H1 (cell line): ENCODE results near the gene FADS6. TPM values are rescaled to one million over a fixed set of nuclear protein-coding genes. Genes with fewer than 3 reads are reported as not detected.

Source experiments
- CTCF ChIA-PET: fragments of 300-600 bp; sonication (Branson Sonifier 250); formaldehyde crosslinking; loops from one replicate; lab custom pipeline; 2021; ENCODE audit not compliant: partially characterized antibody; lab: Charles Lee
- POLR2A ChIA-PET: fragments of 300-600 bp; sonication (Branson Sonifier 250); formaldehyde crosslinking; loops from one replicate; lab custom pipeline; 2021; ENCODE audit warnings: inconsistent platforms; ENCODE audit not compliant: partially characterized antibody; lab: Charles Lee
- DNase-seq, 2 experiments: peaks; one replicate each; pipeline versions ENCODE4 v3.0.0 to v3.0.0-alpha.2; 2010 to 2022; ENCODE audit warnings: low spot score in 2 of 2, low read depth in 1 of 2, mixed read lengths in 1 of 2
- FAIRE-seq: peaks from 2 replicates; lab custom pipeline; 2011; peaks lifted over from hg19 to GRCh38; lab: Jason Lieb, UNC
- H2AFZ ChIP-seq: 2 replicates; pipeline ENCODE4 v1.8.1; 2012; ENCODE audit warnings: low read length, inconsistent platforms
- H2AK5ac ChIP-seq: 2 replicates; pipeline ENCODE4 v1.6.1; 2013; ENCODE audit warnings: low read depth, low read length
- H2BK120ac ChIP-seq: replicated peaks from 2 replicates; pipeline ENCODE3; 2013; ENCODE audit warnings: low read depth, low read length, inconsistent platforms
- H2BK12ac ChIP-seq: 2 replicates; pipeline ENCODE4 v1.6.1; 2013; ENCODE audit warnings: low read depth, low read length
- H2BK15ac ChIP-seq: 2 replicates; pipeline ENCODE4 v1.6.1; 2013; ENCODE audit warnings: low read length
- H2BK20ac ChIP-seq: 2 replicates; pipeline ENCODE4 v1.6.1; 2013; ENCODE audit warnings: low read length
- H2BK5ac ChIP-seq: 2 replicates; pipeline ENCODE4 v1.6.1; 2013; ENCODE audit warnings: low read depth, low read length
- H3K14ac ChIP-seq: 2 replicates; pipeline ENCODE4 v1.6.1; 2013; ENCODE audit warnings: inconsistent platforms; ENCODE audit not compliant: insufficient read length
- H3K18ac ChIP-seq: 2 replicates; pipeline ENCODE4 v1.6.1; 2013; ENCODE audit warnings: low read length; ENCODE audit errors: extremely low read depth
- H3K23ac ChIP-seq: 2 replicates; pipeline ENCODE4 v1.6.1; 2013; ENCODE audit warnings: inconsistent platforms; ENCODE audit not compliant: insufficient read length
- H3K23me2 ChIP-seq: 2 replicates; pipeline ENCODE4 v1.6.1; 2013; ENCODE audit warnings: low read depth, low read length
- H3K27ac ChIP-seq: 2 replicates; pipeline ENCODE4 v1.6.1; 2011; ENCODE audit warnings: low read depth, low read length, inconsistent platforms
- H3K27me3 ChIP-seq, 4 experiments: replicated peaks in 1 of 4; 1 replicate in 1 of 4; 2 replicates in 3 of 4; pipeline versions ENCODE4 v1.6.1 to v1.8.1; 2011 to 2013; ENCODE audit warnings: low read length in 3 of 4, mild to moderate bottlenecking in 3 of 4, inconsistent platforms in 2 of 4, mixed read lengths in 2 of 4, moderate library complexity in 1 of 4; ENCODE audit not compliant: control insufficient read depth in 3 of 4, insufficient read depth in 3 of 4; ENCODE audit errors: extremely low read depth in 1 of 4
- H3K36me3 ChIP-seq, 4 experiments: 2 replicates each; pipeline versions ENCODE4 v1.6.1 to v1.8.1; 2011 to 2013; ENCODE audit warnings: mild to moderate bottlenecking in 4 of 4, low read length in 3 of 4, moderate library complexity in 2 of 4, control low read depth in 1 of 4, inconsistent platforms in 1 of 4; ENCODE audit not compliant: insufficient read depth in 4 of 4, control insufficient read depth in 2 of 4
- H3K4ac ChIP-seq: replicated peaks from 2 replicates; pipeline ENCODE3; 2013; ENCODE audit warnings: low read length, low read depth, mixed read lengths, inconsistent platforms; ENCODE audit not compliant: insufficient read length
- H3K4me1 ChIP-seq, 4 experiments: replicated peaks in 1 of 4; 1 replicate in 1 of 4; 2 replicates in 3 of 4; pipeline versions ENCODE4 v1.6.1 to v1.8.1; 2011 to 2013; ENCODE audit warnings: low read length in 3 of 4, inconsistent platforms in 2 of 4, mixed read lengths in 1 of 4; ENCODE audit not compliant: insufficient read depth in 4 of 4, control insufficient read depth in 3 of 4
- H3K4me2 ChIP-seq, 2 experiments: 2 replicates each; pipeline versions ENCODE4 v1.6.1 to v1.8.1; 2011 to 2013; ENCODE audit warnings: low read depth in 2 of 2, low read length in 2 of 2, control low read depth in 1 of 2, inconsistent platforms in 1 of 2, mild to moderate bottlenecking in 1 of 2; ENCODE audit not compliant: insufficient read depth in 1 of 2
- H3K4me3 ChIP-seq, 4 experiments: fragments of 200-600, 300-600 bp in 1 of 4; sonication (generic), shearing (Covaris generic), sonication (Bioruptor Twin) in 1 of 4; 2 replicates each; pipeline versions ENCODE4 v1.5.1 to v1.8.1; 2011 to 2016; ENCODE audit warnings: low read length in 4 of 4, low read depth in 3 of 4, control low read depth in 2 of 4, inconsistent platforms in 2 of 4, mild to moderate bottlenecking in 2 of 4, mixed read lengths in 1 of 4, moderate library complexity in 1 of 4; ENCODE audit not compliant: insufficient read depth in 2 of 4; ENCODE audit errors: extremely low read depth in 1 of 4
- H3K56ac ChIP-seq: replicated peaks from 2 replicates; pipeline ENCODE3; 2013; ENCODE audit warnings: low read depth, mild to moderate bottlenecking, mixed read lengths, low read length, inconsistent platforms; ENCODE audit not compliant: insufficient read length
- H3K79me1 ChIP-seq: 2 replicates; pipeline ENCODE4 v1.6.1; 2013; ENCODE audit warnings: low read depth, low read length, control low read depth
- H3K79me2 ChIP-seq, 2 experiments: 2 replicates each; pipeline versions ENCODE4 v1.6.1 to v1.8.1; 2012 to 2013; ENCODE audit warnings: low read length in 2 of 2, mild to moderate bottlenecking in 2 of 2, inconsistent platforms in 1 of 2; ENCODE audit not compliant: insufficient read depth in 2 of 2, control insufficient read depth in 1 of 2
- H3K9ac ChIP-seq, 4 experiments: replicated peaks in 1 of 4; 1 replicate in 1 of 4; 2 replicates in 3 of 4; pipeline versions ENCODE4 v1.6.1 to v1.8.1; 2011 to 2013; ENCODE audit warnings: low read depth in 3 of 4, low read length in 3 of 4, control low read depth in 2 of 4, mild to moderate bottlenecking in 2 of 4, moderate library complexity in 2 of 4, inconsistent platforms in 1 of 4; ENCODE audit errors: extremely low read depth in 1 of 4
- H3K9me3 ChIP-seq, 2 experiments: 2 replicates each; pipeline versions ENCODE4 v1.6.1 to v1.8.1; 2012 to 2013; ENCODE audit warnings: mild to moderate bottlenecking in 2 of 2, moderate library complexity in 2 of 2, control low read depth in 1 of 2, inconsistent platforms in 1 of 2, low read depth in 1 of 2, low read length in 1 of 2, mixed read lengths in 1 of 2; ENCODE audit not compliant: insufficient read depth in 2 of 2
- H4K20me1 ChIP-seq, 2 experiments: replicated peaks in 1 of 2; 2 replicates each; pipeline versions ENCODE3 to v1.8.1; 2011 to 2013; ENCODE audit warnings: inconsistent platforms in 2 of 2, low read length in 2 of 2, mild to moderate bottlenecking in 1 of 2; ENCODE audit not compliant: insufficient read depth in 2 of 2, control insufficient read depth in 1 of 2
- H4K5ac ChIP-seq: 2 replicates; pipeline ENCODE4 v1.6.1; 2013; ENCODE audit warnings: low read length, low read depth, mixed read lengths, inconsistent platforms; ENCODE audit not compliant: insufficient read length
- H4K8ac ChIP-seq: 2 replicates; pipeline ENCODE4 v1.8.0; 2013; ENCODE audit warnings: mild to moderate bottlenecking, moderate library complexity, low read length, inconsistent platforms; ENCODE audit not compliant: insufficient read depth; ENCODE audit errors: extremely low read depth
- H4K91ac ChIP-seq: replicated peaks from 2 replicates; pipeline ENCODE3; 2013; ENCODE audit warnings: low read length, mixed read lengths, inconsistent platforms; ENCODE audit not compliant: insufficient read length
- CBX8 ChIP-seq: fragments of 300-800, 300-1000 bp; sonication (generic); IDR thresholded peaks from 2 replicates; pipeline ENCODE4 v1.7.1; 2016; ENCODE audit warnings: low read depth, low read length, borderline replicate concordance
- CHD1 ChIP-seq: IDR thresholded peaks from 2 replicates; pipeline ENCODE4 v1.6.1; 2012; ENCODE audit warnings: low read depth, low read length, improper control_type of control experiment
- WGBS, 2 experiments: shearing (Covaris generic) in 1 of 2; methylation state at CpG; one replicate each; pipeline versions ENCODE4 v1.1.6 to v1.1.7; 2013 to 2015; ENCODE audit warnings: low lambda C conversion rate in 2 of 2, mixed read lengths in 2 of 2, inconsistent platforms in 1 of 2, low coverage in 1 of 2, missing lambda C conversion rate in 1 of 2; ENCODE audit not compliant: insufficient replicate concordance in 2 of 2, insufficient coverage in 1 of 2, insufficient read length in 1 of 2; ENCODE audit errors: extremely low coverage in 1 of 2, missing lambda C conversion rate in 1 of 2; 5-methylcytosine and 5-hydroxymethylcytosine counted together
- polyA plus RNA-seq, 7 experiments: library from polyadenylated mRNA; depleted of rRNA in 3 of 7; stranded (reverse) in 5 of 7; unstranded in 2 of 7; fragments of >200 nt in 5 of 7; fragments of 200-250 nt in 2 of 7; gene quantifications; 1 replicate in 5 of 7; 2 replicates in 1 of 7; 4 replicates in 1 of 7; pipeline versions ENCODE4 v1.2.1 to v1.2.3, GENCODE V29; 2011 to 2013; ENCODE audit warnings: missing spikeins in 2 of 7, mixed read lengths in 2 of 7
- total RNA-seq: library from RNA; stranded (reverse); fragmentation: NEBNext Ultra II Directional; extraction: Animal tissue kit (Norgen Biotek cat#: 25700); gene quantifications from 2 replicates; pipeline ENCODE4 v1.2.1, GENCODE V29; 2021
- TF ChIP-seq, protein P1 (sequence below): IDR thresholded peaks from 2 replicates; pipeline ENCODE4 v1.6.1; 2012; ENCODE audit warnings: low read length, inconsistent platforms

Gene FADS6
- total and polyA plus RNA-seq, 2 of the 8 experiments (the other 6 are each of a cell fraction or from before 2014, with no cell fraction given), result 0.56 to 2.5 TPM

DNA sequence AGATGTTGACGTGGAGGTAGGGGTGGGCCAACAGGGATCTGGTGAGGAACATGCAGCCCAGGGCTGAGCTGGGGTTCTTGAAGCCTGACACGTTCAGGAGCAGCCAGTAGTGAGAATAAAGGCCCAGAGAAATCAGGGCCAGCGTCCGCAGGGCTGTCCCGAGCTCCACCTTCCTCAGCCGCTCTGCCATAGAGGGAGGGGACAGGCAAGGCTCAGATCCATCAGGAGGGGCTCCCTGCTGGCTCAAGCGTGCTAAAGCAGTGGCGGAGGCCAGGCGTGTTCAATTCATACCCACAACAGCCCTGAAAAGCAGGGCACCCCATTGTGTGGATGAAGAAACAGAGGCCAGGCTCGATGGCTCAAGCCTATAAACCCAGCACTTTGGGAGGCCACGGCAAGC lies 12.4 kb downstream of the FADS6 start:
- Histone ChIP-seq H3K23ac (no peak overlapping the region), H2BK20ac (no peak overlapping the region), H2AFZ (no peak overlapping the region), H3K4me1 (peaks cover 3 to 8% (median 5%) of the 10 kb centered on the region in 4 experiments; a peak in 6 of 7 replicates), H2BK15ac (no peak overlapping the region), H3K18ac (no peak overlapping the region), H3K4me3 (no peak overlapping the region), H3K27ac (no peak overlapping the region), H2BK12ac (0 out of 2 replicates have a peak overlapping the region, but pooled peaks have one; percentile 3), H3K14ac (no peak overlapping the region), H2BK120ac (no peak overlapping the region), H3K4me2 (no peak overlapping the region), H3K4ac (no peak overlapping the region), H3K79me1 (no peaks in the 10 kb centered on the region), H3K79me2 (no peaks in the 10 kb centered on the region), H3K36me3 (no peaks in the 10 kb centered on the region), H3K9ac (no peak overlapping the region), H4K8ac (no peak overlapping the region; the same call in 1 of the 2 replicates), H4K20me1 (no peaks in the 10 kb centered on the region), H2AK5ac (no peak overlapping the region), H4K5ac (no peak overlapping the region), H2BK5ac (no peak overlapping the region), H3K23me2 (no peaks in the 10 kb centered on the region), H3K27me3 (peaks cover 0 to 2% (median 0%) of the 10 kb centered on the region in 4 experiments; a peak in 2 of 7 replicates), H3K9me3 (no peaks in the 10 kb centered on the region), H3K56ac (no peak overlapping the region), H4K91ac (no peak overlapping the region)
- ChIA-PET POLR2A (interaction anchor here (1.2 to 2.3 kb wide), 2 partner anchors 8 to 41 kb away, joined by 3 to 12 read pairs; partner anchors contain the start of gene FDXR), CTCF (interaction anchor here (0.7 to 81.0 kb wide), 9 partner anchors 9 to 143 kb away, joined by 3 to 2981 read pairs (median 5); partner anchors contain the start of genes GRIN2C, NAT9 and OTOP2)
- no peak for DNase-seq
- WGBS, 2 experiments, result 92% methylated on average over 11 of the region's 11 CpGs; no CpG with 5 or more reads in 1 of the 2 experiments
- no peak for FAIRE-seq
- TF ChIP-seq, protein P1, sequence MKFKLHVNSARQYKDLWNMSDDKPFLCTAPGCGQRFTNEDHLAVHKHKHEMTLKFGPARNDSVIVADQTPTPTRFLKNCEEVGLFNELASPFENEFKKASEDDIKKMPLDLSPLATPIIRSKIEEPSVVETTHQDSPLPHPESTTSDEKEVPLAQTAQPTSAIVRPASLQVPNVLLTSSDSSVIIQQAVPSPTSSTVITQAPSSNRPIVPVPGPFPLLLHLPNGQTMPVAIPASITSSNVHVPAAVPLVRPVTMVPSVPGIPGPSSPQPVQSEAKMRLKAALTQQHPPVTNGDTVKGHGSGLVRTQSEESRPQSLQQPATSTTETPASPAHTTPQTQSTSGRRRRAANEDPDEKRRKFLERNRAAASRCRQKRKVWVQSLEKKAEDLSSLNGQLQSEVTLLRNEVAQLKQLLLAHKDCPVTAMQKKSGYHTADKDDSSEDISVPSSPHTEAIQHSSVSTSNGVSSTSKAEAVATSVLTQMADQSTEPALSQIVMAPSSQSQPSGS, result no peak
- TF ChIP-seq CHD1 (no peak), CBX8 (no peak)
